Measurements from ENCODE around the gene CTSE.

- no peak for TF ChIP-seq EP300 (IDR thresholded peaks at IDR 0.05)
- TF ChIP-seq CTCF (IDR thresholded peaks at IDR 0.05) = no peak
Observed at GRCh38 chr1:206039046-206039973, 15.6 kb upstream of the CTSE start.

All from tibial nerve (tissue), 4 donors.